ENCODE measurements around the gene SCYL3.

SCYL3 gene

GRCh38 chr1:169859001-169859400 is 34.7 kb downstream of the SCYL3 start:
- TF ChIP-seq TEAD4 (IDR thresholded peaks at IDR 0.05) (no peak), RAD21 (IDR thresholded peaks at IDR 0.05; ENCODE audit: low read depth) (no peak), FOXM1 (IDR thresholded peaks at IDR 0.05; ENCODE audit: borderline replicate concordance, low read depth) (no peak), TCF12 (IDR thresholded peaks at IDR 0.05; ENCODE audit: low read depth) (no peak), YY1 (IDR thresholded peaks at IDR 0.05; ENCODE audit: low read depth) (no peak), CREB1 (IDR thresholded peaks at IDR 0.05; ENCODE audit: low read depth) (no peak)
- TF ChIP-seq, protein P1, sequence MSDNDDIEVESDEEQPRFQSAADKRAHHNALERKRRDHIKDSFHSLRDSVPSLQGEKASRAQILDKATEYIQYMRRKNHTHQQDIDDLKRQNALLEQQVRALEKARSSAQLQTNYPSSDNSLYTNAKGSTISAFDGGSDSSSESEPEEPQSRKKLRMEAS (IDR thresholded peaks at IDR 0.05): no peak

DNA sequence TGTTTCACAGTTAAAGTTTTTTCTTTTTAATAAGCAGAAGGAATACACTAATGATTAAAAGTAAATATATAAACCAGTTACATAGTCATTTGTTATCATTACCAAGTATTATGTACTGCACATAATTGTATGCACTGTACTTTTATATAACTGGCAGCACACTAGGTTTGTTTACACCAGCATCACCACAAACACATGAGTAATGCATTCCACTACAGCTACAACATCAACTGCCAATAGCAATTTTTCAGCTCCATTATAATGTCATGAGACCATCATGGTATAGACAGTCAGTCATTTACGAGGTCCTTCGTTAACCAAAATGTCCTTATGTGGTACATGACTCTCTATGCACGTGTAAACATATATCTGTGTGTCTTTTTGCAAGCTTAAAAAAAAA is 35.2 kb downstream of the SCYL3 start:
- no peak for TF ChIP-seq NFIC (IDR thresholded peaks at IDR 0.05)
- no peak for TF ChIP-seq CEBPB (IDR thresholded peaks at IDR 0.05)
- TF ChIP-seq EGR1 (IDR thresholded peaks at IDR 0.05): no peak
- TF ChIP-seq REST (IDR thresholded peaks at IDR 0.05; ENCODE audit: low read depth): no peak
- TF ChIP-seq CREB1 (IDR thresholded peaks at IDR 0.05; ENCODE audit: low read depth): no peak
- TF ChIP-seq YY1 (IDR thresholded peaks at IDR 0.05; ENCODE audit: low read depth): no peak
- no peak for TF ChIP-seq EP300 (IDR thresholded peaks at IDR 0.05; ENCODE audit: borderline replicate concordance)
- TF ChIP-seq ZBTB7A (IDR thresholded peaks at IDR 0.05; ENCODE audit: low read depth): no peak
- TF ChIP-seq USF1 (IDR thresholded peaks at IDR 0.05): no peak
- TF ChIP-seq TEAD4 (IDR thresholded peaks at IDR 0.05): no peak
- TF ChIP-seq, protein P1 (IDR thresholded peaks at IDR 0.05): no peak
- no peak for TF ChIP-seq TCF12 (IDR thresholded peaks at IDR 0.05; ENCODE audit: low read depth)

DNA sequence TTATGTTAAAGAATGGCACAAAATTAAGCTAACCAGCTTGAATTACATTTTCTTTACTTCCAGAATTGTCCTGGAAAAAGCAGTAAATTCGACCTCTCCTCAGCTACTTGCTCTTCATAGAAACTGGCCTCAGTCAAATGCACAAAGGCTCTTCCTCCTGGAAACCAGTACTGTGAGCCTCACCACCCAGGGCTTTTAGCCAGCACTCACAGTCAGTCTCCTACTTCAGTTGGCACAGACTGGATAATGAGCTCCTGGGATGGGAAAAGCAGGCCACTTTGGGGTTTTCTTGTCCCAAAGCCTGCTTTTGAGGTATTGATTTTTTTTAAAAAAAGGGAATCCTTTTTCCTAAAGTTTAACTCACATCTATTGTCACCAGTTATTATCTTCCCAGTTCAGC is 40.4 kb downstream of the SCYL3 start:
- no peak for TF ChIP-seq TEAD4 (IDR thresholded peaks at IDR 0.05)
- TF ChIP-seq CREB1 (IDR thresholded peaks at IDR 0.05; ENCODE audit: low read depth): no peak
- TF ChIP-seq YY1 (IDR thresholded peaks at IDR 0.05; ENCODE audit: low read depth): no peak
- TF ChIP-seq, protein P1 (IDR thresholded peaks at IDR 0.05): no peak
- no peak for TF ChIP-seq CEBPB (IDR thresholded peaks at IDR 0.05)
- TF ChIP-seq EGR1 (IDR thresholded peaks at IDR 0.05): no peak
- no peak for TF ChIP-seq NFIC (IDR thresholded peaks at IDR 0.05)
- TF ChIP-seq ZBTB7A (IDR thresholded peaks at IDR 0.05; ENCODE audit: low read depth): no peak
- TF ChIP-seq FOXM1 (IDR thresholded peaks at IDR 0.05; ENCODE audit: borderline replicate concordance, low read depth): no peak
- no peak for TF ChIP-seq RAD21 (IDR thresholded peaks at IDR 0.05; ENCODE audit: low read depth)
- no peak for TF ChIP-seq USF1 (IDR thresholded peaks at IDR 0.05)
- no peak for TF ChIP-seq REST (IDR thresholded peaks at IDR 0.05; ENCODE audit: low read depth)
- no peak for TF ChIP-seq TAF1 (IDR thresholded peaks at IDR 0.05; ENCODE audit: low read depth)
- no peak for TF ChIP-seq TCF12 (IDR thresholded peaks at IDR 0.05; ENCODE audit: low read depth)
- no peak for TF ChIP-seq EP300 (IDR thresholded peaks at IDR 0.05; ENCODE audit: borderline replicate concordance)

DNA sequence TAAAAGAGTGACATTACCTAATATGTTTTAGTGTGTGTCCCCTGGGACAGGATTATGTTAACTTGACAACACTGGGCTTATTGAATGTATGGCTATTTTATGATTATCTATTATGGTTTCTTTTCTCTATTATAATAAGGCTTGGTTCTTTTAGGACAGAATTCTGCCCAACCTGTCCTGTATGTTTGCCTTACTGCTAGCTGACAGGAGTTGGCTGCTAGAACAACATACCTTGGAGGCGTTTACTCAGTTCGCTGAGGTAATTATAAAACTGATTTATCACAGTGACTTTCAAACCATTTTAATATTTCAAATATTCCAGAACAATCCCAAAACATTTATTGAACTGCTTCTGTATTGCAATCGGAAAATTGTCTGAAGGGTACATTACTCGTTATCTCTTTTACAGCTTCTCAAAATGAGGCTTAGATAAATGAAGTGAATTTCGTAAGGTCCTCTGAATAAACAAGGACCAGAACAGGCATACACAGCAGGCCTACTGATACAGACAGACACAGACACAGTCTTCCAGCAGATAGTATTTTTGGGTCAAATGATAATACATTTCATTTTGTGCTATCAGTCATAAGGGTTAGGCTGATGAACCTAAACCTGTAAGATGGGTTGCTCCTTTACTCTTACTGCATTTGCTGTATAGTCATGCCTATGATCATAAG is 44.2 kb downstream of the SCYL3 start:
- TF ChIP-seq CEBPB (IDR thresholded peaks at IDR 0.05): no peak
- TF ChIP-seq EGR1 (IDR thresholded peaks at IDR 0.05): no peak
- no peak for TF ChIP-seq USF1 (IDR thresholded peaks at IDR 0.05)
- no peak for TF ChIP-seq CREB1 (IDR thresholded peaks at IDR 0.05; ENCODE audit: low read depth)
- no peak for TF ChIP-seq NFIC (IDR thresholded peaks at IDR 0.05)
- no peak for TF ChIP-seq REST (IDR thresholded peaks at IDR 0.05; ENCODE audit: low read depth)
- TF ChIP-seq EP300 (IDR thresholded peaks at IDR 0.05; ENCODE audit: borderline replicate concordance): no peak
- TF ChIP-seq ZBTB7A (IDR thresholded peaks at IDR 0.05; ENCODE audit: low read depth): no peak
- TF ChIP-seq TCF12 (IDR thresholded peaks at IDR 0.05; ENCODE audit: low read depth): no peak
- no peak for TF ChIP-seq TAF1 (IDR thresholded peaks at IDR 0.05; ENCODE audit: low read depth)
- TF ChIP-seq TEAD4 (IDR thresholded peaks at IDR 0.05): no peak
- no peak for TF ChIP-seq YY1 (IDR thresholded peaks at IDR 0.05; ENCODE audit: low read depth)
- no peak for TF ChIP-seq FOXM1 (IDR thresholded peaks at IDR 0.05; ENCODE audit: borderline replicate concordance, low read depth)
- TF ChIP-seq, protein P1 (IDR thresholded peaks at IDR 0.05): no peak
- TF ChIP-seq RAD21 (IDR thresholded peaks at IDR 0.05; ENCODE audit: low read depth): no peak
